HS-27A (cell line): ENCODE data around the gene TRIM61.
A peak's percentile ranks its signal among the peaks of the same experiment; 100 is the strongest.
"Not testable (repeated sequence)": the region's sequence is repeated elsewhere in the genome, so short reads cannot be mapped to it uniquely, and the experiment has no call there.

Source experiments
- DNase-seq: peaks from one replicate; pipeline ENCODE4 v3.0.0-alpha.2; 2012; ENCODE audit warnings: low read depth, missing footprints

TRIM61 gene

GRCh38 chr4:164977243-164978164, at the start of gene TRIM61:
TSS of gene TRIM61 (minus strand) at chr4:164977657. CDS start at chr4:164970002, 7,655 bp downstream.
- no peak for DNase-seq

- not testable (repeated sequence) for DNase-seq
These were observed 48.3 kb upstream of the TRIM61 start for GRCh38 chr4:165025782-165026181.

- not testable (repeated sequence) for DNase-seq
These were observed 42.5 kb upstream of the TRIM61 start for GRCh38 chr4:165019995-165020394.

- DNase-seq = no peak
These were observed 39.5 kb upstream of the TRIM61 start for GRCh38 chr4:165016971-165017370.

DNA sequence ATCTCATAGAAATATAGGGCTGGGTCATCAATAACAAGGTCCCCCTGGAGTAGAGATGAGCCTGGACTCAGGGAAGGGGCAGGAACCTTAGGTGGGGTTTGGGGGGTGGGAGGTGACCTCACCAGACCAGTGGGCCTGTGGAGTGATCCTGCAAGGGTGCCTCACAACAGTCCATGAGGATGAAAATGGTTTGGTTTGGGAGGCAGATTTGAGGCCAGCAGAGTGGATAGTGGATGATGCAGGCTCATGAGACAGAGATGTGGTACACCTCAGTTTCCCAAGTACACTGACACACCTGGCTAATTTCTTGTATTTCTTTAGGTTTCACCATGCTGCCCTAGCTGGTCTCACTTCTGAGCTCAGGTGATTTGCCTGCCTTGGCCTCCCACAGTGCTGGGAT, 36.2 kb upstream of the TRIM61 start:
- DNase-seq = no peak

DNA sequence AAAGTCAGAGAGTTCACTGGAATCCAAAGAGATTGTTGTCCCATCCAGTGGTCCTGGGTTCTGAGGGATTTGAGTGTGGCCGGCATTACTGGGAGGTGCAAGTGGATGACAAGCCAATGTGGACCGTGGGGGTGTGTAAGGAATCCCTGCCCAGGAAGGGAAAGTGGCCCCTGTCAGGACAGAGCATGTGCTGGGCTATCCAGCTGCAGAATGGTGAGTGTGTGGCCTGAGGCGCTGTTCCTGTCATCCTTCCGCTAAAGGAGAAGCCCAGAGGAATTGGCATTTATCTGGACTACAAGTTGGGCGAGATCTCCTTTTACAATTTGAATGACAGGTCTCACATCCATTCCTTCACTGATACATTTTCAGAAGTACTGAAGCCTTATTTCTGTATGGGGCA, 33.9 kb upstream of the TRIM61 start:
- DNase-seq = no peak

- DNase-seq = no peak
These were observed 33.5 kb upstream of the TRIM61 start for GRCh38 chr4:165010991-165011390.

- no peak for DNase-seq
These were observed 33.0 kb upstream of the TRIM61 start for GRCh38 chr4:165010487-165010886.

GRCh38 chr4:165009493-165010227, 32.2 kb upstream of the TRIM61 start:
- no peak for DNase-seq

DNA sequence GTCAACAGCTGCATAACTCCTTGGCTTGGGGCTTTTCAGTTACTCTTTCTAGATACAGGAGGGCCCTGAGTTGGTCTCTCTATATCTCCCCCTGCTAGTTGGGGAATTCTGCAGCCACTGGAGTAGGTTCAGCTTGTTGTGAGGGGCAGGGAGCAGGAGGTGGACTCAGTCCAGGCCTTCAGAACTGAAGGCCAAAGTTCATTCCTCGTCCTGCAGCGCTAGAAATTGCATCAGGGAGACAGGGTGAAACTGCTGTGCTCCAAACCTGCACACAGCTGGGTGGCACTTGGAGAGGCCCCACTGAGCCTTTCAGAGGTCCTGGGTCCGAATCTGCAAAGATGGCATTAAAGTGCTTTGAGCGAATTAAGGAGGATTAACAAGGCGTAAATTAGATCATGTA, 29.4 kb upstream of the TRIM61 start:
- no peak for DNase-seq

GRCh38 chr4:165006456-165006855, 29.0 kb upstream of the TRIM61 start:
- DNase-seq = no peak

GRCh38 chr4:165005352-165005925, 28.0 kb upstream of the TRIM61 start:
- no peak for DNase-seq

DNA sequence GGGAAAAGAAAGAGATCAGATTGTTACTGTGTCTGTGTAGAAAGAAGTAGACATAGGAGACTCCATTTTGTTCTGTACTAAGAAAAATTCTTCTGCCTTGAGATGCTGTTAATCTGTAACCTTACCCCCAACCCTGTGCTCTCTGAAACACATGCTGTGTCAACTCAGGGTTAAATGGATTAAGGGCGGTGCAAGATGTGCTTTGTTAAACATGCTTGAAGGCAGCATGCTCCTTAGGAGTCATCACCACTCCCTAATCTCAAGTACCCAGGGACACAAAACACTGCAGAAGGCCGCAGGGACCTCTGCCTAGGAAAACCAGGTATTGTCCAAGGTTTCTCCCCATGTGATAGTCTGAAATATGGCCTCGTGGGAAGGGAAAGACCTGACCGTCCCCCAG, 24.5 kb upstream of the TRIM61 start:
- DNase-seq = not testable (repeated sequence)

DNA sequence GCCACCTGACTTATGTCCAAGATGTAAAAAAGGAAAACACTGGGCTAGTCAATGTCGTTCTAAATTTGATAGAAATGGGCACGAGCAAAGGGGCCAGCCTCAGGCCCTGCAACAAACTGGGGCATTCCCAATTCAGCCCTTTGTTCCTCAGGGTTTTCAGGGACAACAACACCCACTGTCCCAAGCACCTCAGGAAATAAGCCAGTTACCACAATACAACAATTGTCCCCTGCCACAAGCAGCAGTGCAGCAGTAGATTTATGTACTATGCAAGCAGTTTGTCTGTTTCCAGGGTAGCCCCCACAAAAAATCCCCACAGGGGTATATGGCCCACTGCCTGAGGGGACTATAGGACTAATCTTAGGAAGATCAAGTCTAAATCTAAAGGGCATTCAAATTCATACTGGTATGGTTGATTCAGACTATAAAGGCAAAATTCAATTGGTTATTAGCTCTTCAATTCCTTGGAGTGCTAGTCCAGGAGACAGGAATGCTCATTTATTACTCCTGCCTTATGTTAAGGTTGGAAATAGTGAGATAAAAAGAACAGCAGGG, 21.1 kb upstream of the TRIM61 start:
- not testable (repeated sequence) for DNase-seq

DNA sequence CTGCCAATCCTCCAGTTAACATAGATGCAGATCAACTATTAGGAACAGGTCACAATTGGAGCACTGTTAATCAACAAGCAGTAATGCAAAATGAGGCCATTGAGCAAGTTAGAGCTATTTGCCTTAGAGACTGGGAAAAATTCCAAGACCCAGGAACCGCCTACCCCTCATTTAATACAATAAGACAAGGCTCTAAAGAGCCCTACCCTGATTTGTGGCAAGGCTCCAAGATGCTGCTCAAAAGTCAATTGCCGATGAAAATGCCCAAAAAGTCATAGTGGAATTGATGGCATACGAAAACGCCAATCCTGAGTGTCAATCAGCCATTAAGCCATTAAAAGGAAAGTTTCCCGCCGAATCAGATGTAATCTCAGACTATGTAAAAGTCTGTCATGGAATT, 20.5 kb upstream of the TRIM61 start:
- no peak for DNase-seq

DNA sequence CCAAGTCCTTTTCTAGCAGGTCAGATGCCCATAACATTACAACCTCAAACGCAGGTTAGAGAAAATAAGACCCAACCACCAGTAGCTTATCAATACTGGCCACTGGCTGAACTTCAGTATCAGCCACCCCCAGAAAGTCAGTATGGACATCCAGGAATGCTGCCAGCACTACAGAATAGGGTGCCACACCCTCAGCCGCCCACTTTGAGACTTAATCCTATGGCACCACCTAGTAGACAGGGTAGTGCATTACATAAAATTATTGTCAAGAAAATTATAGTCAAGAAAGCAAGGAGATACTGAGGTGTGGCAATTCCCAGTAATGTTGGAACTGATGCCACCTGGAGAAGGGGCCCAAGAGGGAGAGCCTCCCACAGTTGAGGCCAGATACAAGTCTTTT, 19.9 kb upstream of the TRIM61 start:
- DNase-seq = peak; percentile 7

GRCh38 chr4:164996123-164996522, 18.7 kb upstream of the TRIM61 start:
- DNase-seq = not testable (repeated sequence)

- DNase-seq = not testable (repeated sequence)
These were observed 13.3 kb upstream of the TRIM61 start for GRCh38 chr4:164990786-164991185.

DNA sequence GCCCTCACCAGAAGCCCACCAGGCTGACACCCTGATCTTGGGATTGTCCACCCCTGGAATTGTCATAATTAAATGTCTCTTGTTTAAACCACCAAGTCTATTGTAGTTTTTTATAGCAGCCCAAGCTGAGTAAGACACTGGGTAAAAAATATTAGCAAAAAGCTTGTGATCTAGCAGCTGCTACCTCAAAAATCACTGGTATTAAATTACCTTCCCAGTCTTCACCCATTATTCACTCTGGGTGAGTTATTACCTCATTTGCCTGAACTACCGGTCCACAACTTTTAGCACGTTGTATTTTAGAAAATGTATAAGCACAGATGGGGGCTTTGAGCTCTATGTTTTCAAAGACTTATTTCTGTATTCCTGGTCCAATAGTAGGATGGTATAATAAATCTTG, 12.0 kb upstream of the TRIM61 start:
- DNase-seq = no peak

GRCh38 chr4:164971929-164972328, 5.5 kb downstream of the TRIM61 start:
- DNase-seq = not testable (repeated sequence)

DNA sequence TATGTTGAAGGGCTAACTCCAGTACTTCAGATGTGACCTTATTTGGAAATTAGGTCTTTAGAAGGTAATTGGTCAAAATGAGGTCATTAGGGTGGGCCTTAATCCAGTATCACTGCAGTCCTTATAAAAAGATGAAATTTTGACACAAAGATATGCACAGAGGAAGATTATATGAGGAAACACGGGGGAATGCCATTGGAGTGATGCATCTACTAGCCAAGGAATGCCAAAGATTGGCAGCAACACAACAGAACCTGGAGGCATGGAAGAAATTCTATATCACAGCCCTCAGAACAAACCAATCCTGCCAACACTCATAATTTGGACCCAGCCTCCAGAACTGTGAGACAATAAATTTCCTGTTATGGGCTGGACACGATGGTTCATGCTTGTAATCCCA, 17.6 kb downstream of the TRIM61 start:
- peak; percentile 87 for DNase-seq

- peak; percentile 64 for DNase-seq
These were observed 18.0 kb downstream of the TRIM61 start for GRCh38 chr4:164959421-164959820.
